Measurements from ENCODE around the gene PDE4D.

The PDE4D gene

GRCh38 chr5:59279979-59280378 lies 613.5 kb downstream of the PDE4D start:
- Mint-ChIP-seq H3K4me3 (no peak overlapping the region), H3K27me3 (peaks cover 13 to 21% of the 10 kb centered on the region in 2 donors), H3K4me1 (ENCODE audit: low read depth in 2 of 2) (peaks cover 7 to 8% of the 10 kb centered on the region in 2 donors), H3K27ac (no peak overlapping the region), H3K9me3 (no peaks in the 10 kb centered on the region), H3K36me3 (ENCODE audit: insufficient read depth) (no peaks in the 10 kb centered on the region)
- ATAC-seq (replicated peaks), result no peak
- DNase-seq, result no peak

- DNase-seq (no peak), ATAC-seq (replicated peaks) (no peak)
- H3K36me3 Mint-ChIP-seq (ENCODE audit: insufficient read depth), result no peaks in the 10 kb centered on the region
- H3K27me3 Mint-ChIP-seq, result peaks cover 18 to 32% of the 10 kb centered on the region in 2 donors
- no peaks in the 10 kb centered on the region for H3K9me3 Mint-ChIP-seq
- no peak overlapping the region for H3K4me3 Mint-ChIP-seq
- H3K27ac Mint-ChIP-seq, result no peak overlapping the region
- peaks cover 7 to 9% of the 10 kb centered on the region in 2 donors for H3K4me1 Mint-ChIP-seq (ENCODE audit: low read depth in 2 of 2)
Observed at GRCh38 chr5:59276917-59277372, 616.6 kb downstream of the PDE4D start.

- H3K4me1 Mint-ChIP-seq (ENCODE audit: low read depth in 2 of 2), result peaks cover 7 to 9% of the 10 kb centered on the region in 2 donors
- H3K27me3 Mint-ChIP-seq, result peaks cover 18 to 26% of the 10 kb centered on the region in 2 donors
- H3K9me3 Mint-ChIP-seq, result no peaks in the 10 kb centered on the region
- DNase-seq (no peak), ATAC-seq (replicated peaks) (no peak)
- no peaks in the 10 kb centered on the region for H3K36me3 Mint-ChIP-seq (ENCODE audit: insufficient read depth)
- no peak overlapping the region for H3K27ac Mint-ChIP-seq
- H3K4me3 Mint-ChIP-seq, result no peak overlapping the region
Observed at GRCh38 chr5:59276325-59276675, 617.2 kb downstream of the PDE4D start.

DNA sequence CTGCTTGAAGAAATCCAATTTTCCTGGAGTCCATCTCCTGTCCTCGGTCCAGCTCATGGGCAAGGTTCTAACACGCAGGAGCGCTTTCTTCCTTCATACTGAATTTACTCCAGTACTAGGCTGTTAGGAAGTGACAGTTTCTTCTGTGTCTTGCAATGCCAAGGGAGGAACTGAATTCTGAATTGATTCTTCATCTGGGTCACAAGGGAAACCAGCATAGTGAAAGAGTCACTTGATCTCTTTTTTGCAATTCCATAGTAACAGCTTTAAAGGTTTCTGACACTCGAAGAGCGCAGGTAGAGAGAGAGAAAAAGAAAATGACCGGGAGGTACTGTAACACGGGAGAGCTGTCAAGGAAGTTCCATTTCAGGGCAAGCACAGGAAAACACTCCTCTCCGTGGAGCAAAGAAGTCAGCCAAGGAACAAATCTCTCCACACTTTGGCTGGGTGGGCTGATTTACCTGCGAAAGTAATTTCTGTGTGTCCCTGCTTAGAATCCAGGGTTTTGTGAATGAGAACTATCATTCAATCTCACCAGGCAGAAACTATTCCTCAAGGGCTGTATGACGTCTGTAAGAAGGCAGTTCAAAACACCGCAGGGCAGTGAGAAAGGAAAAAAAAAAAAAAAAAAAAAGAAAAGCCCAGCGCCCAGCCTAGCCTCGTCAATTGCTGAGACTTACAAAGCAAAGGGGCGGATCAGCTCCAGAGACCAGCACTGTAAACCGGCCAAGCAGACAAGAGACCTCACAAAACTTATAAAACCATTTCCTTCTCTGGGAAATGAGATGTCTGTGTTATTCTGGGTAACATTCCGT lies 617.8 kb downstream of the PDE4D start:
- H3K9me3 Mint-ChIP-seq, result no peaks in the 10 kb centered on the region
- H3K27me3 Mint-ChIP-seq, result peaks cover 18 to 23% of the 10 kb centered on the region in 2 donors
- H3K4me3 Mint-ChIP-seq, result peak overlapping the region; percentile 35 to 42
- ATAC-seq (replicated peaks), result no peak
- no peaks in the 10 kb centered on the region for H3K36me3 Mint-ChIP-seq (ENCODE audit: insufficient read depth)
- DNase-seq, result no peak
- H3K4me1 Mint-ChIP-seq (ENCODE audit: low read depth in 2 of 2), result peaks cover 7 to 9% of the 10 kb centered on the region in 2 donors
- no peak overlapping the region for H3K27ac Mint-ChIP-seq

DNA sequence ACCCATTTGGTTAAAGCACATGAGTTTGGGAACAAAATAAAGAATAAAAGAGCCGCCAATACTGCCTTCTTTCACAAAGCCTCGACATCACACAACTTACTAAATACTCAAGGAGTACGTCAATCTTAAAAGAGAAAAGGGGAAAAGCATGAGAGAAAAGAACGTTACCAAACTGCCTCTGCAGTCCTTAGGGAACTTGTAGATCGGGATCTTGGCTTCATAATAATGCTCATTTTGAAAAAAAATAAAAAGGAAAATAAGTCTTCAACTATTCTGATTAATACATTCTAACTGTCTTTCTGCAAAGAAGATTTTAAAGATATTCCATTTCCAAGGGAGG lies 618.4 kb downstream of the PDE4D start:
- Mint-ChIP-seq H3K4me1 (ENCODE audit: low read depth in 2 of 2) (peaks cover 7 to 9% of the 10 kb centered on the region in 2 donors), H3K27me3 (peaks cover 18 to 23% of the 10 kb centered on the region in 2 donors), H3K27ac (peak overlapping the region in 1 of 2 donors; percentile 38), H3K9me3 (no peaks in the 10 kb centered on the region), H3K4me3 (peak overlapping the region in 1 of 2 donors; percentile 42), H3K36me3 (ENCODE audit: insufficient read depth) (no peaks in the 10 kb centered on the region)
- no peak for DNase-seq
- ATAC-seq (replicated peaks), result no peak

DNA sequence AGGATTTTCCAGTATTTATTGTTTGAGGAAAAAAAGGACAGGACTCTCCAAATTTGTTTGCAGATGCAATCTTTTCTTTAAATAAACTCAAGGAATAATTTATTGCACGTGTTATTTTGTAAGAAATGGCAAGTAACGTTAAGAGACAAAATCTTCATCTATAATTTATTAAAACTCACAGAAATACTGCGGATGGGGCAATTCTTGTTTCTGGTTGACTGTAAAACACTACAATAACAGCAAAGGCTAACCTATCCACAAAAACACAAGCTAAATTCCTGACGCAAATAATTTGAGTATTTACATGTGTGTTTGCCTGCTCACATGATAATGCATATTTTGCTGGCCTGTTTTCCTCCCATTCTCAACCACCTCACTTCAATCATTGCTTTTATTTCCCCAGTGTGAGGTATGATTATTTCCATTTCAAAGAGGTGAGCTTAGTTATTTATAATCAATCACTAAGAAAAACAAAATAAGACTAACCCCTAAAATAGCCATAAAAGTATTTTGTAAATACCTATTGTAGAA lies 619.4 kb downstream of the PDE4D start:
- ATAC-seq (replicated peaks) (no peak), DNase-seq (no peak)
- H3K36me3 Mint-ChIP-seq (ENCODE audit: insufficient read depth), result no peaks in the 10 kb centered on the region
- peaks cover 7 to 9% of the 10 kb centered on the region in 2 donors for H3K4me1 Mint-ChIP-seq (ENCODE audit: low read depth in 2 of 2)
- no peak overlapping the region for H3K27ac Mint-ChIP-seq
- no peaks in the 10 kb centered on the region for H3K9me3 Mint-ChIP-seq
- no peak overlapping the region for H3K4me3 Mint-ChIP-seq
- peaks cover 18 to 23% of the 10 kb centered on the region in 2 donors for H3K27me3 Mint-ChIP-seq

DNA sequence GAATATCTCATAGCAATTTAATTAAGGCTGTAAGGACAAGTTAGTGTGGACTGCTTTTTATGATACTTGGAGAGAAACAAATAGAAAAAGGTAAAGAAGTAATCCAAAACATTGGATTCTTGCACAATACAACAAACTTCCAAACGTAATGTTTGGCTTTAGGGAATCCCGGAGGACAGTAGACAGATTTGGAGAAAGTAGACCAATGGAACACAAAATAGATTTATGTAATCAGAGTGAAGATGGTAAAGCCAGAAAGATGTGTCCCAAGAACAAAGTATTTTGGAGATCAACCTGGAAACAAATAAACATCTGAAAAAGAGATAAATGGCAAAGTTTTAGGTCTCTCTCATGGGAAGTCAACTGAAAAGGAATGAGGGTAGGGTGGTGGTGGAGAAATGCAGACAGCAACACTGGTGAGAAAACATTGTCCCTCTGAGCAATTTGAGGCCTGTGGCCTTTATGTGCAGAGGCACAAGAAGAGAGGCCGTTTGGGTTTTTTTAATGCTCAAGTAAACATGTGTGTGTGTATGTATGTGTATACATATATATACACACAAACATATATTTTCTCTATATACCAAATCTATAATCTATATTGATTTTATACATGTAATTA lies 620.6 kb downstream of the PDE4D start:
- H3K36me3 Mint-ChIP-seq (ENCODE audit: insufficient read depth), result no peaks in the 10 kb centered on the region
- no peaks in the 10 kb centered on the region for H3K9me3 Mint-ChIP-seq
- no peak overlapping the region for H3K27ac Mint-ChIP-seq
- no peak for DNase-seq
- peaks cover 7 to 9% of the 10 kb centered on the region in 2 donors for H3K4me1 Mint-ChIP-seq (ENCODE audit: low read depth in 2 of 2)
- H3K4me3 Mint-ChIP-seq, result no peak overlapping the region
- H3K27me3 Mint-ChIP-seq, result peaks cover 12 to 23% of the 10 kb centered on the region in 2 donors
- ATAC-seq (replicated peaks), result no peak

GRCh38 chr5:59268756-59269415 lies 624.6 kb downstream of the PDE4D start:
- ATAC-seq (replicated peaks) (no peak), DNase-seq (no peak)
- H3K27me3 Mint-ChIP-seq, result peaks cover 5 to 7% of the 10 kb centered on the region in 2 donors
- no peak overlapping the region for H3K27ac Mint-ChIP-seq
- H3K36me3 Mint-ChIP-seq (ENCODE audit: insufficient read depth), result no peaks in the 10 kb centered on the region
- no peak overlapping the region for H3K4me3 Mint-ChIP-seq
- no peaks in the 10 kb centered on the region for H3K9me3 Mint-ChIP-seq
- no peaks in the 10 kb centered on the region for H3K4me1 Mint-ChIP-seq (ENCODE audit: low read depth in 2 of 2)

DNA sequence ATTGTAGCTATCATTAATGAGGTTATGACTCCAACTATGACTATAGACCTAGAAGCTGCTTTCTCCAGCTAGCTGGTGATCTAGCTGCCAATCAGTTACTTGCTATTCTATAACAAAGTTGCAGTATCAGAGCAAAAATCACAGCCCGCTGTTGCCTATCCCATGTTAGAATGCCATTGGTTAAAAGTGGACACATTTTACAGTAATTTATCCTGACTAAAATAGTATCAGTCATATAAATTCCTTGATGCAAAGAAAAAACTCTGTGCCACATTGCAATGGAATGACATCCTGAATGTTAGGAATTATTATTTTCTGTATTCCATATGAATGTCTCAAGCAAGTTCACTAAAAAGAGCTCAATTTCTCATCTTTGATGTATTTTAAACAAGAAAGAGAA lies 626.5 kb downstream of the PDE4D start:
- H3K36me3 Mint-ChIP-seq (ENCODE audit: insufficient read depth), result no peaks in the 10 kb centered on the region
- DNase-seq, result no peak
- no peak overlapping the region for H3K4me3 Mint-ChIP-seq
- H3K27ac Mint-ChIP-seq, result no peak overlapping the region
- no peaks in the 10 kb centered on the region for H3K27me3 Mint-ChIP-seq
- no peaks in the 10 kb centered on the region for H3K4me1 Mint-ChIP-seq (ENCODE audit: low read depth in 2 of 2)
- ATAC-seq (replicated peaks), result no peak
- no peaks in the 10 kb centered on the region for H3K9me3 Mint-ChIP-seq

DNA sequence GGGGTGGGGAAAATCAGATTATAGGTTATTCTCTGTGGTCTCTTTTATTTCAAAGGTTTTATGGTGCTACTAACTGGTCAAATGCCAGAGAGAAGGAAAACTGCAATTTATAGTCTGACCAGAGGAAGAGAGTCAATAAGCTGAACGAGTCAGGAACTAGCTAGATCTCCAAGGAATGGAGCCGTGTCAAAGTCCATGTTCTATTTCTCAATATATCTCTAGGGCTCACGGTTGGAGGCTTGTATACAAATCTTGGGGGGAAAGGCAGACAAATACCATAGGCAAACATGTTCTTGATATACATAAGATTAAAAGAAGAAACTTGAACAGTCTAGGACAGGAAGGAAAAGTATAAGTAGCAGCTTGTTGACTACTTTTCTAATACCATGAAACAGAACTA lies 627.1 kb downstream of the PDE4D start:
- no peaks in the 10 kb centered on the region for H3K9me3 Mint-ChIP-seq
- H3K4me3 Mint-ChIP-seq, result no peak overlapping the region
- DNase-seq (no peak), ATAC-seq (replicated peaks) (no peak)
- no peak overlapping the region for H3K27ac Mint-ChIP-seq
- no peaks in the 10 kb centered on the region for H3K4me1 Mint-ChIP-seq (ENCODE audit: low read depth in 2 of 2)
- H3K27me3 Mint-ChIP-seq, result no peaks in the 10 kb centered on the region
- no peaks in the 10 kb centered on the region for H3K36me3 Mint-ChIP-seq (ENCODE audit: insufficient read depth)

GRCh38 chr5:59264639-59265245 lies 628.8 kb downstream of the PDE4D start:
- Mint-ChIP-seq H3K4me1 (ENCODE audit: low read depth in 2 of 2) (no peaks in the 10 kb centered on the region), H3K36me3 (ENCODE audit: insufficient read depth) (no peaks in the 10 kb centered on the region), H3K27ac (no peak overlapping the region), H3K4me3 (no peak overlapping the region), H3K27me3 (peaks cover 0 to 10% of the 10 kb centered on the region in 2 donors), H3K9me3 (no peaks in the 10 kb centered on the region)
- no peak for ATAC-seq (replicated peaks)
- DNase-seq, result no peak

DNA sequence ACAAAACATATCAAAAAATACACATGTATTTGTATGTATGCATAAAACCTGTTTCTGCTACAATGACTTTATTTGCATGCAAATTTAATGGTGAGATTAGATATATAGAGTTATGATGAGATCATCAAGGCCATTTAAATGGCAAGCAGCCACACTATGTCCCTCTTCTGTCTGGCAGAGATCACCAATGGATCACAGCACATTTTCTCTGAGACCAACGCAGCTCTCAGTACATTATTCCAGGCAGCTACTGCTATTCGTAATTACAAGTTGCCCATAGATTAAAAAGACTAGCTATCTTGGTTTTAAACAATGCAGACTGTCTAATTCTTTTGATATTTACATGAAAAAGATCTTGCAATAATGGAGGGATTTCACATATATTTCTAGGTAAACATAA lies 629.5 kb downstream of the PDE4D start:
- DNase-seq (no peak), ATAC-seq (replicated peaks) (no peak)
- H3K4me1 Mint-ChIP-seq (ENCODE audit: low read depth in 2 of 2), result no peaks in the 10 kb centered on the region
- H3K27me3 Mint-ChIP-seq, result peaks cover 0 to 11% of the 10 kb centered on the region in 2 donors
- no peak overlapping the region for H3K27ac Mint-ChIP-seq
- no peaks in the 10 kb centered on the region for H3K9me3 Mint-ChIP-seq
- H3K4me3 Mint-ChIP-seq, result no peak overlapping the region
- H3K36me3 Mint-ChIP-seq (ENCODE audit: insufficient read depth), result no peaks in the 10 kb centered on the region

DNA sequence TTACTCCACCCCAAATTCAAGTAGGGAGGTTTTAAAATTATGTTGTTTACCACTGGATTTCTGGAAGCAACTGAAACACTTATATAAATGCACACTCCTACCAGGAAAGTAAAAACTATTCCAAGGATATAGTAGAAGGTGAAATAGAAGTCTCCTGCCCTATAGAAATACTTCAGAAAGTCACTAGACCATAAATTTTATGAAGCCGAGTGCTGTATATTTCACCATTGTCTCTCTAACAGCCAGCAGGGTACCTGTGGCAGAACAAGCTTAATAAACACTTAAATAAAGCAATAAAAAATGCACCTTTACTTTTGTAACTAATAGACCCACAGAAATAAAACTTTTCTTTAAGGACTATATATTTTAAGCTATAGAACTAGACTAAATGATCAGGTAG lies 631.6 kb downstream of the PDE4D start:
- Mint-ChIP-seq H3K4me3 (no peak overlapping the region), H3K36me3 (ENCODE audit: insufficient read depth) (no peaks in the 10 kb centered on the region), H3K4me1 (ENCODE audit: low read depth in 2 of 2) (no peaks in the 10 kb centered on the region), H3K9me3 (no peaks in the 10 kb centered on the region), H3K27ac (no peak overlapping the region), H3K27me3 (peaks cover 11 to 12% of the 10 kb centered on the region in 2 donors)
- no peak for ATAC-seq (replicated peaks)
- no peak for DNase-seq

All from effector memory CD8-positive, alpha-beta T cell (primary cell).